HG02642 (cell line): ENCODE results near the gene HELB.

Experiments
- ATAC-seq: cut with Tn5 transposase; IDR thresholded peaks from one replicate; pipeline ENCODE4 v1.9.1; 2021; ENCODE audit warnings: mild to moderate bottlenecking; ENCODE audit not compliant: unreplicated experiment, poor library complexity

The HELB gene

GRCh38 chr12:66297923-66298322, 4.4 kb upstream of the HELB start:
- ATAC-seq, result no peak

GRCh38 chr12:66302827-66303169, 505 bp downstream of the HELB start:
- ATAC-seq, result no peak

- ATAC-seq, result peak; percentile 38
Observed at GRCh38 chr12:66303316-66303804, 1.1 kb downstream of the HELB start.

- ATAC-seq, result no peak
Observed at GRCh38 chr12:66304296-66304900, 2.1 kb downstream of the HELB start.

- ATAC-seq, result no peak
Observed at GRCh38 chr12:66309606-66310005, 7.3 kb downstream of the HELB start.

GRCh38 chr12:66312189-66312588, 9.9 kb downstream of the HELB start:
- ATAC-seq, result no peak

GRCh38 chr12:66314278-66314677, 12.0 kb downstream of the HELB start:
- ATAC-seq, result no peak

- no peak for ATAC-seq
Observed at GRCh38 chr12:66319266-66319954, 17.1 kb downstream of the HELB start.

GRCh38 chr12:66320996-66321395, 18.7 kb downstream of the HELB start:
- no peak for ATAC-seq

- ATAC-seq, result no peak
Observed at GRCh38 chr12:66321435-66321834, 19.1 kb downstream of the HELB start.

- ATAC-seq, result no peak
Observed at GRCh38 chr12:66323017-66323416, 20.7 kb downstream of the HELB start.

- no peak for ATAC-seq
Observed at GRCh38 chr12:66329941-66330340, 27.6 kb downstream of the HELB start.

- no peak for ATAC-seq
Observed at GRCh38 chr12:66331016-66331415, 28.7 kb downstream of the HELB start.

GRCh38 chr12:66331814-66332213, 29.5 kb downstream of the HELB start:
- no peak for ATAC-seq

GRCh38 chr12:66335746-66336145, 33.5 kb downstream of the HELB start:
- no peak for ATAC-seq

GRCh38 chr12:66337381-66338010, 35.2 kb downstream of the HELB start:
- ATAC-seq, result no peak

GRCh38 chr12:66340131-66340530, 37.8 kb downstream of the HELB start:
- no peak for ATAC-seq

GRCh38 chr12:66341126-66341525, 38.8 kb downstream of the HELB start:
- ATAC-seq, result no peak

GRCh38 chr12:66345212-66345611, 42.9 kb downstream of the HELB start:
- ATAC-seq, result no peak

GRCh38 chr12:66345956-66346355, 43.7 kb downstream of the HELB start:
- no peak for ATAC-seq

GRCh38 chr12:66351301-66351700, 49.0 kb downstream of the HELB start:
- ATAC-seq, result no peak

- ATAC-seq, result no peak
Observed at GRCh38 chr12:66352197-66352596, 49.9 kb downstream of the HELB start.
